GM12878 (cell line): Measurements from ENCODE around the gene AFAP1. TPM values are rescaled to one million over a fixed set of nuclear protein-coding genes. Genes with fewer than 3 reads are reported as not detected.

Source experiments
- ATAC-seq: fragments of 200-7000 bp; cut with Tn5 transposase; 3 replicates; pipeline ENCODE4 v1.9.1; 2020; ENCODE audit warnings: mild to moderate bottlenecking, moderate library complexity
- BruUV-seq: library from RNA; stranded (reverse); fragments of 400-500 nt; replicated peaks from 2 replicates; lab custom pipeline; 2021; lab: Mats Ljungman, UMichigan
- CTCF ChIA-PET: fragments of 300-600 bp; sonication (Branson Sonifier 250); formaldehyde crosslinking; extraction: SDS; loops from one replicate; lab custom pipeline; 2021; ENCODE audit warnings: inconsistent platforms; lab: Yijun Ruan, JAX
- POLR2A ChIA-PET: fragments of 350-600 bp; formaldehyde crosslinking; extraction: SDS; loops from one replicate; lab custom pipeline; 2021; ENCODE audit warnings: inconsistent platforms; lab: Charles Lee
- RAD21 ChIA-PET: fragments of 300-600 bp; sonication (Branson Sonifier 250); formaldehyde crosslinking; loops from one replicate; lab custom pipeline; 2023; ENCODE audit warnings: antibody characterized with exemption; ENCODE audit not compliant: unreplicated experiment; lab: Charles Lee
- SMC1A ChIA-PET: fragments of 300-600 bp; sonication (Branson Sonifier 250); formaldehyde crosslinking; loops from one replicate; lab custom pipeline; 2023; ENCODE audit not compliant: unreplicated experiment, uncharacterized antibody; lab: Charles Lee
- DNase-seq: peaks from one replicate; pipeline ENCODE4 v3.0.0-alpha.2; 2011; ENCODE audit warnings: low read depth, low spot score
- FAIRE-seq: peaks from 3 replicates; lab custom pipeline; 2011; peaks lifted over from hg19 to GRCh38; lab: Jason Lieb, UNC
- H2AFZ ChIP-seq: 2 replicates; pipeline ENCODE4 v1.6.0; 2011; ENCODE audit warnings: low read depth, low read length, control low read depth; ENCODE audit not compliant: control insufficient read depth
- H3K27ac ChIP-seq: 2 replicates; pipeline ENCODE4 v1.5.1; 2011; ENCODE audit warnings: control low read depth; ENCODE audit not compliant: control insufficient read depth, insufficient read depth
- H3K27me3 ChIP-seq, 2 experiments: replicated peaks in 1 of 2; 2 replicates each; pipeline versions ENCODE4 v1.6.0 to v1.6.1; 2011; ENCODE audit warnings: low read length in 1 of 2; ENCODE audit not compliant: control insufficient read depth in 2 of 2, insufficient read depth in 2 of 2
- H3K36me3 ChIP-seq, 2 experiments: 2 replicates each; pipeline ENCODE4 v1.5.1; 2011; ENCODE audit warnings: low read length in 1 of 2; ENCODE audit not compliant: control insufficient read depth in 2 of 2, insufficient read depth in 2 of 2
- H3K4me1 ChIP-seq: 2 replicates; pipeline ENCODE4 v1.6.1; 2011; ENCODE audit warnings: mild to moderate bottlenecking, low read length, moderate library complexity, mixed read lengths; ENCODE audit not compliant: control insufficient read depth, insufficient read depth
- H3K4me2 ChIP-seq: 2 replicates; pipeline ENCODE4 v1.6.0; 2011; ENCODE audit warnings: control low read depth; ENCODE audit not compliant: control insufficient read depth, insufficient read depth
- H3K4me3 ChIP-seq: fragments of 200-600 bp; sonication (generic); 2 replicates; pipeline ENCODE4 v1.5.1; 2016
- H3K79me2 ChIP-seq: 2 replicates; pipeline ENCODE4 v1.6.0; 2011; ENCODE audit warnings: low read length; ENCODE audit not compliant: control insufficient read depth, insufficient read depth
- H3K9ac ChIP-seq: 2 replicates; pipeline ENCODE4 v1.8.0; 2011; ENCODE audit warnings: low read length, control low read depth, mixed read lengths; ENCODE audit not compliant: control insufficient read depth, insufficient read depth
- H3K9me3 ChIP-seq: replicated peaks from 3 replicates; pipeline ENCODE4 v1.5.1; 2011; ENCODE audit warnings: mild to moderate bottlenecking, low read length; ENCODE audit not compliant: control insufficient read depth, insufficient read depth
- H4K20me1 ChIP-seq: 2 replicates; pipeline ENCODE4 v1.6.0; 2011; ENCODE audit not compliant: control insufficient read depth, insufficient read depth
- ASH2L ChIP-seq: fragments of 300-600, 200-600 bp; sonication (generic); IDR thresholded peaks from 2 replicates; pipeline ENCODE4 v1.6.1; 2017; ENCODE audit warnings: low read depth, mild to moderate bottlenecking, borderline replicate concordance
- BMI1 ChIP-seq: fragments of 450-650 bp; IDR thresholded peaks from 2 replicates; pipeline ENCODE4 v1.6.1; 2016; ENCODE audit warnings: mild to moderate bottlenecking, moderate library complexity, borderline replicate concordance
- CBX5 ChIP-seq: sonication (generic); IDR thresholded peaks from 2 replicates; pipeline ENCODE4 v1.6.1; 2016; ENCODE audit warnings: low read depth, moderate library complexity, mild to moderate bottlenecking, inconsistent platforms
- CHD1 ChIP-seq: IDR thresholded peaks from 2 replicates; pipeline ENCODE4 v1.6.1; 2012; ENCODE audit warnings: low read depth, low read length, improper control_type of control experiment
- MTA2 ChIP-seq: fragments of 450-650 bp; IDR thresholded peaks from 2 replicates; pipeline ENCODE4 v1.6.1; 2016; ENCODE audit warnings: low read depth, mild to moderate bottlenecking, moderate library complexity
- POU2F2 ChIP-seq: IDR thresholded peaks from 3 replicates; pipeline ENCODE4 v1.6.1; 2011; ENCODE audit warnings: low read depth, mild to moderate bottlenecking, low read length, borderline replicate concordance
- RB1 ChIP-seq: fragments of 450-650 bp; formaldehyde crosslinking; IDR thresholded peaks from 2 replicates; pipeline ENCODE4 v1.6.1; 2017; ENCODE audit warnings: mild to moderate bottlenecking, borderline replicate concordance
- RCOR1 ChIP-seq: conservative IDR thresholded peaks from 2 replicates; pipeline ENCODE4 v1.6.1; 2012; ENCODE audit warnings: low read depth, low read length, improper control_type of control experiment
- WGBS: methylation state at CpG from one replicate; pipeline ENCODE4 v1.1.6; 2016; ENCODE audit warnings: low lambda C conversion rate; ENCODE audit not compliant: insufficient replicate concordance, insufficient coverage; ENCODE audit errors: missing lambda C conversion rate; 5-methylcytosine and 5-hydroxymethylcytosine counted together
- in situ Hi-C: fragments of 300-500 bp; cut with MboI; formaldehyde crosslinking; loops from 9 replicates; pipeline ENCODE4 v1.14.3; 2018; ENCODE audit warnings: mixed read lengths
- intact Hi-C: fragments of 100-400 bp; cut with micrococcal nuclease; formaldehyde crosslinking; loops from one replicate; pipeline ENCODE4 v1.14.2; 2022; ENCODE audit not compliant: unreplicated experiment
- polyA plus RNA-seq, 11 experiments: library from polyadenylated mRNA; depleted of rRNA in 4 of 11; unstranded in 6 of 11; stranded (reverse) in 5 of 11; fragments of >200 nt; fragmentation: Nextera tagmentation in 4 of 11; fragmentation: Illumina TruSeq in 1 of 11; extraction: Ambion mirVana in 4 of 11; extraction: Trizol in 1 of 11; gene quantifications; 1 replicate in 1 of 11; 2 replicates in 10 of 11; pipeline versions ENCODE4 v1.2.1 to v1.2.3, GENCODE V29; 2011 to 2016; ENCODE audit warnings: inconsistent platforms in 2 of 11, missing spikeins in 2 of 11, low read depth in 1 of 11
- total RNA-seq, 4 experiments: library from RNA; depleted of rRNA in 3 of 4; stranded (reverse); fragments of >200 nt in 3 of 4; fragmentation: Illumina TruSeq in 1 of 4; extraction: Trizol in 1 of 4; gene quantifications; 2 replicates each; pipeline versions ENCODE4 v1.2.1 to v1.2.3, GENCODE V29; 2013 to 2021
- TF ChIP-seq, protein P1 (sequence below): fragments of 450-650 bp; IDR thresholded peaks from 2 replicates; pipeline ENCODE4 v1.6.1; 2018; ENCODE audit warnings: mild to moderate bottlenecking, low read depth, moderate library complexity; ENCODE audit not compliant: partially characterized antibody
- TF ChIP-seq, protein P2 (sequence below): IDR thresholded peaks from 2 replicates; pipeline ENCODE4 v1.6.1; 2011; ENCODE audit warnings: mild to moderate bottlenecking, low read depth, low read length, moderate library complexity; ENCODE audit not compliant: insufficient replicate concordance
- TF ChIP-seq, protein P3 (sequence below), 3 experiments: IDR thresholded peaks in 2 of 3; conservative IDR thresholded peaks in 1 of 3; 2 replicates each; pipeline ENCODE4 v1.5.1; 2011; ENCODE audit warnings: low read depth in 3 of 3, low read length in 3 of 3, mild to moderate bottlenecking in 3 of 3, control low read depth in 2 of 3, moderate library complexity in 2 of 3, inconsistent platforms in 1 of 3, mixed read lengths in 1 of 3; ENCODE audit not compliant: control insufficient read depth in 2 of 3, insufficient read depth in 1 of 3; ENCODE audit errors: extremely low read depth in 1 of 3
- TF ChIP-seq, protein P4 (sequence below): fragments of 150-350 bp; IDR thresholded peaks from 2 replicates; pipeline ENCODE4 v1.6.1; 2014; ENCODE audit warnings: mild to moderate bottlenecking, low read depth, low read length

Gene AFAP1
- total and polyA plus RNA-seq, 10 of the 15 experiments (the other 5 are each of a cell fraction or from before 2014, with no cell fraction given): 0.02 to 0.23 (median 0.09) TPM; not detected in 1

DNA sequence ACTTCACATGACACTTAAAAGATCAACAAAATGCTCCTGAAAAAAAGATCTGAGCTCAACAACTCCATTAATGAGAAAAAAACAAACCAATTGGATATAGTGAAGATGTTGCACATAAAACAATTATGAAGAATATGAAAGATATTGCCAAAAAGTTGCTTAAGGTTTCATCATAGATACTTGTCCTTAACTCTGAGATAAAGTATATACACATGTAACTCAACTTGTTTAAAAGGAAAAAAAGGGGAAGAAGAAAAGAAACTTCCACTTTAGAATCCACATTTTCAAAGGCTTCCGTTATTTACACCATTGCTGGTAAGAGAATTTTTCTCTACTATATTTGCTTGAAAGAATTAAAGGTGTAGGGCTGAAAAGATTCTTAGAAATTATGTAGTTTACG lies 2.7 kb downstream of the AFAP1 start (continued):
- TF ChIP-seq, protein P1, sequence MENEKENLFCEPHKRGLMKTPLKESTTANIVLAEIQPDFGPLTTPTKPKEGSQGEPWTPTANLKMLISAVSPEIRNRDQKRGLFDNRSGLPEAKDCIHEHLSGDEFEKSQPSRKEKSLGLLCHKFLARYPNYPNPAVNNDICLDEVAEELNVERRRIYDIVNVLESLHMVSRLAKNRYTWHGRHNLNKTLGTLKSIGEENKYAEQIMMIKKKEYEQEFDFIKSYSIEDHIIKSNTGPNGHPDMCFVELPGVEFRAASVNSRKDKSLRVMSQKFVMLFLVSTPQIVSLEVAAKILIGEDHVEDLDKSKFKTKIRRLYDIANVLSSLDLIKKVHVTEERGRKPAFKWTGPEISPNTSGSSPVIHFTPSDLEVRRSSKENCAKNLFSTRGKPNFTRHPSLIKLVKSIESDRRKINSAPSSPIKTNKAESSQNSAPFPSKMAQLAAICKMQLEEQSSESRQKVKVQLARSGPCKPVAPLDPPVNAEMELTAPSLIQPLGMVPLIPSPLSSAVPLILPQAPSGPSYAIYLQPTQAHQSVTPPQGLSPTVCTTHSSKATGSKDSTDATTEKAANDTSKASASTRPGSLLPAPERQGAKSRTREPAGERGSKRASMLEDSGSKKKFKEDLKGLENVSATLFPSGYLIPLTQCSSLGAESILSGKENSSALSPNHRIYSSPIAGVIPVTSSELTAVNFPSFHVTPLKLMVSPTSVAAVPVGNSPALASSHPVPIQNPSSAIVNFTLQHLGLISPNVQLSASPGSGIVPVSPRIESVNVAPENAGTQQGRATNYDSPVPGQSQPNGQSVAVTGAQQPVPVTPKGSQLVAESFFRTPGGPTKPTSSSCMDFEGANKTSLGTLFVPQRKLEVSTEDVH: no peak
- TF ChIP-seq, protein P2, sequence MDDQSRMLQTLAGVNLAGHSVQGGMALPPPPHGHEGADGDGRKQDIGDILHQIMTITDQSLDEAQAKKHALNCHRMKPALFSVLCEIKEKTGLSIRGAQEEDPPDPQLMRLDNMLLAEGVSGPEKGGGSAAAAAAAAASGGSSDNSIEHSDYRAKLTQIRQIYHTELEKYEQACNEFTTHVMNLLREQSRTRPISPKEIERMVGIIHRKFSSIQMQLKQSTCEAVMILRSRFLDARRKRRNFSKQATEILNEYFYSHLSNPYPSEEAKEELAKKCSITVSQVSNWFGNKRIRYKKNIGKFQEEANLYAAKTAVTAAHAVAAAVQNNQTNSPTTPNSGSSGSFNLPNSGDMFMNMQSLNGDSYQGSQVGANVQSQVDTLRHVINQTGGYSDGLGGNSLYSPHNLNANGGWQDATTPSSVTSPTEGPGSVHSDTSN: no peak
- TF ChIP-seq CBX5 (no peak), RCOR1 (no peak), MTA2 (no peak)

DNA sequence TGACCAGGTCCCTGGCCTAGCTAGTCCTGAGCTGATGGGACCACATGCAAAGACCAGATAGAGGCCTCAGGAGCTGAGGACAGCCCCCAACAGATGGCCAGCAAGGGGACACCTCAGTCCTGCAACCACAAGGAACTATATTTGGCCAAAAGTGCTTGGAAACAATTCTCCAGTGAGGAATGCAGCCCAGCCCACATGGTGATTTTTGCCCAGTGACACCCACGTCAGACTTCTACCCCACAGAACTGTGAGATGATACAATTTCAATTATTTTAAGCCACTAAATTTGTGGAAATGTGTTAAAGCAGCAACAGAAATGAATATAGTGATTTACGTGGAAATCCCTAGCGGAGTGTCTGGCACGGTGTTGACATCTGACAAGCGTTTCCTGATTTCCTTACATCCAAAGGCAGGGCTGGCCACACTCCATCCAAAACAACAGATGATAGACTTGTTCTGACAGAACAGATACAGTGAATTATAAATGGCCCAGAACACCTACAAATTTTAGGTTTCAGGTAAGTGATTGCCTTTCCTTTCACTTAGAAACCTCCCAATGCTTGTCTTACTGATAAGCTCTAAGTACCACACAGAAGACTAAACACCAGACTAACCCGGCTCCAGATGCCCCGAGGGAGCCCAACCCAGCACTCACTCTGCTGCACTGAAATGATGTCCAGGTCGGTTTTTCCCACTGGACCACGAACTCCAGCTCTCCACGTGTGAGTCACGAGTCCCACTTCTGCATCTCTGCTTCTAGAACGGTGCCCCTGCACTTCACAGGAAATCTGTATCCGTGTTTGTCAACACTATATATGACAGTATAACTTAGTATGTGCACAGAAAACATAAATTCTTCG lies 5.8 kb downstream of the AFAP1 start:
- H3K9me3 ChIP-seq: no peaks in the 10 kb centered on the region
- intact Hi-C loops: no loop called here
- no TSS peak for BruUV-seq
- ATAC-seq (no peak), FAIRE-seq (no peak), DNase-seq (no peak)
- POLR2A ChIA-PET: no interaction called here
- WGBS: 27% methylated on average over 14 of the region's 14 CpGs
- H3K4me1 ChIP-seq: no peaks in the 10 kb centered on the region; the same call in 1 of the 2 replicates
- RAD21 ChIA-PET: no interaction called here
- no peak overlapping the region for H3K4me3 ChIP-seq
- CTCF ChIA-PET: no interaction called here
- peaks cover 0 to 8% of the 10 kb centered on the region in 2 experiments; a peak in 3 of 4 replicates for H3K27me3 ChIP-seq
- no peak overlapping the region for H3K9ac ChIP-seq
- no peaks in the 10 kb centered on the region for H3K36me3 ChIP-seq
- no peaks in the 10 kb centered on the region for H4K20me1 ChIP-seq
- no peak overlapping the region for H3K27ac ChIP-seq
- no peak overlapping the region for H2AFZ ChIP-seq
- SMC1A ChIA-PET: no interaction called here
- no peaks in the 10 kb centered on the region for H3K79me2 ChIP-seq
- in situ Hi-C loops: no loop called here
- H3K4me2 ChIP-seq: no peak overlapping the region
- TF ChIP-seq RB1 (no peak), CHD1 (no peak), BMI1 (no peak), ASH2L (no peak), POU2F2 (no peak)
- TF ChIP-seq, protein P3, sequence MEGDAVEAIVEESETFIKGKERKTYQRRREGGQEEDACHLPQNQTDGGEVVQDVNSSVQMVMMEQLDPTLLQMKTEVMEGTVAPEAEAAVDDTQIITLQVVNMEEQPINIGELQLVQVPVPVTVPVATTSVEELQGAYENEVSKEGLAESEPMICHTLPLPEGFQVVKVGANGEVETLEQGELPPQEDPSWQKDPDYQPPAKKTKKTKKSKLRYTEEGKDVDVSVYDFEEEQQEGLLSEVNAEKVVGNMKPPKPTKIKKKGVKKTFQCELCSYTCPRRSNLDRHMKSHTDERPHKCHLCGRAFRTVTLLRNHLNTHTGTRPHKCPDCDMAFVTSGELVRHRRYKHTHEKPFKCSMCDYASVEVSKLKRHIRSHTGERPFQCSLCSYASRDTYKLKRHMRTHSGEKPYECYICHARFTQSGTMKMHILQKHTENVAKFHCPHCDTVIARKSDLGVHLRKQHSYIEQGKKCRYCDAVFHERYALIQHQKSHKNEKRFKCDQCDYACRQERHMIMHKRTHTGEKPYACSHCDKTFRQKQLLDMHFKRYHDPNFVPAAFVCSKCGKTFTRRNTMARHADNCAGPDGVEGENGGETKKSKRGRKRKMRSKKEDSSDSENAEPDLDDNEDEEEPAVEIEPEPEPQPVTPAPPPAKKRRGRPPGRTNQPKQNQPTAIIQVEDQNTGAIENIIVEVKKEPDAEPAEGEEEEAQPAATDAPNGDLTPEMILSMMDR (IDR thresholded peaks at IDR 0.05 in 2 of 3, conservative IDR thresholded peaks at IDR 0.05 in 1 of 3; ENCODE audit: control insufficient read depth in 2 of 3, extremely low read depth in 1 of 3, insufficient read depth in 1 of 3, low read depth in 3 of 3, low read length in 3 of 3): no peak
- TF ChIP-seq, protein P4, sequence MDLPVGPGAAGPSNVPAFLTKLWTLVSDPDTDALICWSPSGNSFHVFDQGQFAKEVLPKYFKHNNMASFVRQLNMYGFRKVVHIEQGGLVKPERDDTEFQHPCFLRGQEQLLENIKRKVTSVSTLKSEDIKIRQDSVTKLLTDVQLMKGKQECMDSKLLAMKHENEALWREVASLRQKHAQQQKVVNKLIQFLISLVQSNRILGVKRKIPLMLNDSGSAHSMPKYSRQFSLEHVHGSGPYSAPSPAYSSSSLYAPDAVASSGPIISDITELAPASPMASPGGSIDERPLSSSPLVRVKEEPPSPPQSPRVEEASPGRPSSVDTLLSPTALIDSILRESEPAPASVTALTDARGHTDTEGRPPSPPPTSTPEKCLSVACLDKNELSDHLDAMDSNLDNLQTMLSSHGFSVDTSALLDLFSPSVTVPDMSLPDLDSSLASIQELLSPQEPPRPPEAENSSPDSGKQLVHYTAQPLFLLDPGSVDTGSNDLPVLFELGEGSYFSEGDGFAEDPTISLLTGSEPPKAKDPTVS: no peak
